K562 (cell line): Measurements from ENCODE around the gene THAP11. TPM values are rescaled to one million over a fixed set of nuclear protein-coding genes. Genes with fewer than 3 reads are reported as not detected.

Source experiments
- ARID4B ChIP-seq: sonication (generic); formaldehyde crosslinking; IDR thresholded peaks from 2 replicates; pipeline ENCODE4 v1.8.0; 2022; ENCODE audit warnings: mild to moderate bottlenecking, missing genetic modification reagents
- ATF7 ChIP-seq: fragments of 450-650 bp; IDR thresholded peaks from 2 replicates; pipeline ENCODE4 v1.7.1; 2014; ENCODE audit warnings: mild to moderate bottlenecking, moderate library complexity
- CSDE1 ChIP-seq, 2 experiments: fragments of 450-650 bp; IDR thresholded peaks; 2 replicates each; pipeline ENCODE4 v1.6.1; 2016; ENCODE audit warnings: mild to moderate bottlenecking in 1 of 2
- CTBP1 ChIP-seq: fragments of 450-650 bp; IDR thresholded peaks from 2 replicates; pipeline ENCODE4 v1.6.1; 2016; ENCODE audit warnings: borderline replicate concordance
- HMGN3 ChIP-seq: IDR thresholded peaks from 2 replicates; pipeline ENCODE4 v1.6.1; 2011; ENCODE audit warnings: borderline replicate concordance, low read depth, mild to moderate bottlenecking, mixed read lengths, low read length; ENCODE audit not compliant: insufficient read length; ENCODE audit errors: extremely low read depth
- HNRNPL ChIP-seq: fragments of 200-400 bp; formaldehyde crosslinking; IDR thresholded peaks from 2 replicates; pipeline ENCODE4 v1.6.1; 2017; ENCODE audit warnings: low read depth, mild to moderate bottlenecking, low read length
- MAFF ChIP-seq: IDR thresholded peaks from 2 replicates; pipeline ENCODE4 v1.6.1; 2012; ENCODE audit warnings: low read length, improper control_type of control experiment
- NFIC ChIP-seq: fragments of 450-650 bp; IDR thresholded peaks from 2 replicates; pipeline ENCODE4 v1.6.1; 2017; ENCODE audit warnings: mild to moderate bottlenecking, inconsistent platforms
- NFYB ChIP-seq: IDR thresholded peaks from 2 replicates; pipeline ENCODE4 v1.6.1; 2011; ENCODE audit warnings: mild to moderate bottlenecking, moderate library complexity; ENCODE audit not compliant: insufficient read length; ENCODE audit errors: extremely low read depth
- NRF1 ChIP-seq, 2 experiments: fragments of 450-650 bp; IDR thresholded peaks in 1 of 2; conservative IDR thresholded peaks in 1 of 2; 2 replicates each; pipeline ENCODE4 v1.6.1; 2014; ENCODE audit warnings: mild to moderate bottlenecking in 2 of 2
- POLR2B ChIP-seq: fragments of 450-650 bp; IDR thresholded peaks from 2 replicates; pipeline ENCODE4 v1.6.1; 2018; ENCODE audit warnings: low read depth; ENCODE audit not compliant: partially characterized antibody
- RBM22 ChIP-seq: fragments of 200-400 bp; formaldehyde crosslinking; IDR thresholded peaks from 2 replicates; pipeline ENCODE4 v1.6.1; 2018; ENCODE audit warnings: low read length, low read depth; ENCODE audit not compliant: poor library complexity, severe bottlenecking
- RCOR1 ChIP-seq, 2 experiments: IDR thresholded peaks; 2 replicates each; pipeline ENCODE4 v1.6.1; 2012; ENCODE audit warnings: low read depth in 2 of 2, low read length in 2 of 2, borderline replicate concordance in 1 of 2, improper control_type of control experiment in 1 of 2
- SIN3A ChIP-seq, 2 experiments: fragments of 150-350 bp in 1 of 2; IDR thresholded peaks; 2 replicates each; pipeline ENCODE4 v1.6.1; 2011 to 2016; ENCODE audit warnings: borderline replicate concordance in 2 of 2, low read depth in 2 of 2, low read length in 2 of 2, mild to moderate bottlenecking in 2 of 2, moderate library complexity in 2 of 2; ENCODE audit not compliant: control insufficient read depth in 1 of 2
- SUPT5H ChIP-seq: fragments of 450-650 bp; IDR thresholded peaks from 2 replicates; pipeline ENCODE4 v1.6.1; 2016
- TAF1 ChIP-seq: IDR thresholded peaks from 2 replicates; pipeline ENCODE4 v1.6.1; 2011; ENCODE audit warnings: mild to moderate bottlenecking, low read length, moderate library complexity; ENCODE audit not compliant: insufficient read depth, control insufficient read depth, severe bottlenecking; ENCODE audit errors: extremely low read depth
- TAF9B ChIP-seq: fragments of 450-650 bp; IDR thresholded peaks from 2 replicates; pipeline ENCODE4 v1.6.1; 2018; ENCODE audit warnings: mild to moderate bottlenecking; ENCODE audit not compliant: partially characterized antibody
- TCF15 ChIP-seq: fragments of 250-450 bp; sonication (Bioruptor Pico); IDR thresholded peaks from 2 replicates; pipeline ENCODE4 v1.8.0; 2022; ENCODE audit warnings: moderate library complexity, mild to moderate bottlenecking, inconsistent platforms
- TFAP4 ChIP-seq: sonication (generic); formaldehyde crosslinking; IDR thresholded peaks from 2 replicates; pipeline ENCODE4 v1.8.0; 2022; ENCODE audit warnings: missing genetic modification reagents, mild to moderate bottlenecking, moderate library complexity, borderline replicate concordance
- THAP12 ChIP-seq: fragments of 250-450 bp; sonication (Bioruptor Pico); IDR thresholded peaks from 2 replicates; pipeline ENCODE4 v1.9.0; 2021; ENCODE audit warnings: mild to moderate bottlenecking, inconsistent platforms
- polyA plus RNA-seq, 8 experiments: library from polyadenylated mRNA; depleted of rRNA in 4 of 8; stranded (reverse) in 5 of 8; unstranded in 3 of 8; fragments of >200 nt; fragmentation: Nextera tagmentation in 2 of 8; fragmentation: Illumina TruSeq in 1 of 8; extraction: Ambion mirVana in 2 of 8; extraction: Trizol in 1 of 8; gene quantifications; 2 replicates each; pipeline versions ENCODE4 v1.2.1 to v1.2.3, GENCODE V29; 2011 to 2014; ENCODE audit warnings: inconsistent platforms in 1 of 8, missing spikeins in 1 of 8
- total RNA-seq, 7 experiments: library from RNA; depleted of rRNA in 6 of 7; stranded (reverse); fragments of >200 nt in 6 of 7; fragmentation: Illumina TruSeq in 2 of 7; extraction: Trizol in 2 of 7; gene quantifications; 2 replicates each; pipeline versions ENCODE4 v1.2.1 to v1.2.3, GENCODE V29; 2011 to 2021; ENCODE audit warnings: low replicate concordance in 1 of 7

The THAP11 gene
- total and polyA plus RNA-seq, 9 of the 15 experiments (the other 6 are each of a cell fraction or from before 2014, with no cell fraction given): 2.4 to 31.6 (median 21.4) TPM

GRCh38 chr16:67884684-67885083 is 42.6 kb downstream of the THAP11 start, which contains the start of gene NRN1L (continued):
- TF ChIP-seq ATF7 (0 out of 2 replicates have a peak, but pooled peaks have one; percentile 24), SIN3A (IDR thresholded peaks at IDR 0.05; ENCODE audit: borderline replicate concordance in 2 of 2, control insufficient read depth in 1 of 2, low read depth in 2 of 2, low read length in 2 of 2) (peak in 1 of 2 experiments; percentile 46; a peak in 1 of 4 replicates), ARID4B (no peak), TAF1 (no peak), RCOR1 (IDR thresholded peaks at IDR 0.05; ENCODE audit: borderline replicate concordance in 1 of 2, low read depth in 2 of 2, low read length in 2 of 2) (0 out of 4 replicates have a peak, but pooled peaks of 1 of the 2 experiments have one; percentile 27), RBM22 (peak; percentile 24), POLR2B (peak; percentile 43), NFYB (peak; percentile 39), TAF9B (no peak), THAP12 (CRISPR knock-in tag) (0 out of 2 replicates have a peak, but pooled peaks have one; percentile 31), HMGN3 (peak; percentile 54), CTBP1 (peak; percentile 19; the same call in 1 of the 2 replicates), HNRNPL (0 out of 2 replicates have a peak, but pooled peaks have one; percentile 19), TCF15 (CRISPR knock-in tag) (no peak), MAFF (no peak), TFAP4 (CRISPR knock-in tag) (peak; percentile 76), SUPT5H (peak; percentile 68), NFIC (peak; percentile 69), NRF1 (conservative IDR thresholded peaks at IDR 0.05 in 1 of 2, IDR thresholded peaks at IDR 0.05 in 1 of 2) (peak; percentile 34 to 52; a peak in 1 of 4 replicates), CSDE1 (IDR thresholded peaks at IDR 0.05) (no peak)
